ENCODE measurements around the gene SMIM27. TPM values are rescaled to one million over a fixed set of nuclear protein-coding genes. Genes with fewer than 3 reads are reported as not detected.
"Not testable (repeated sequence)": the region's sequence is repeated elsewhere in the genome, so short reads cannot be mapped to it uniquely, and the experiment has no call there.

Gene SMIM27
- total RNA-seq, 1 donor from 2014 or later = 14.0 TPM

GRCh38 chr9:32533816-32534215 lies 18.3 kb upstream of the SMIM27 start:
- no peak overlapping the region for H3K27ac Mint-ChIP-seq
- H3K36me3 Mint-ChIP-seq (ENCODE audit: low read depth) = peaks cover 16% of the 10 kb centered on the region
- H3K9me3 Mint-ChIP-seq = no peaks in the 10 kb centered on the region
- no peaks in the 10 kb centered on the region for H3K27me3 Mint-ChIP-seq
- H3K4me3 Mint-ChIP-seq = no peak overlapping the region
- no peak for DNase-seq
- H3K4me1 Mint-ChIP-seq = no peaks in the 10 kb centered on the region
- intact Hi-C loops (cut with micrococcal nuclease) = no loop called here

- H3K9me3 Mint-ChIP-seq = no peaks in the 10 kb centered on the region
- DNase-seq = no peak
- intact Hi-C loops (cut with micrococcal nuclease) = no loop called here
- no peak overlapping the region for H3K27ac Mint-ChIP-seq
- no peak overlapping the region for H3K4me3 Mint-ChIP-seq
- H3K36me3 Mint-ChIP-seq (ENCODE audit: low read depth) = peaks cover 22% of the 10 kb centered on the region
- no peaks in the 10 kb centered on the region for H3K27me3 Mint-ChIP-seq
- peaks cover 2% of the 10 kb centered on the region for H3K4me1 Mint-ChIP-seq
Observed at GRCh38 chr9:32543047-32543446, 9.1 kb upstream of the SMIM27 start.

GRCh38 chr9:32545884-32546283 lies 6.2 kb upstream of the SMIM27 start:
- Mint-ChIP-seq H3K27me3 (no peaks in the 10 kb centered on the region), H3K4me1 (peaks cover 21% of the 10 kb centered on the region), H3K9me3 (no peaks in the 10 kb centered on the region), H3K36me3 (ENCODE audit: low read depth) (peaks cover 27% of the 10 kb centered on the region), H3K4me3 (no peak overlapping the region), H3K27ac (no peak overlapping the region)
- intact Hi-C loops (cut with micrococcal nuclease) = no loop called here
- no peak for DNase-seq

GRCh38 chr9:32548213-32548612 lies 3.9 kb upstream of the SMIM27 start:
- H3K9me3 Mint-ChIP-seq; H3K27ac Mint-ChIP-seq; H3K27me3 Mint-ChIP-seq; DNase-seq; intact Hi-C loops (cut with micrococcal nuclease): not testable (repeated sequence)
- peaks cover 27% of the 10 kb centered on the region for H3K36me3 Mint-ChIP-seq (ENCODE audit: low read depth)
- peak overlapping the region; percentile 21 for H3K4me3 Mint-ChIP-seq
- peaks cover 34% of the 10 kb centered on the region for H3K4me1 Mint-ChIP-seq

GRCh38 chr9:32550150-32550561 lies 2.0 kb upstream of the SMIM27 start:
- Mint-ChIP-seq H3K27ac (peak overlapping the region; percentile 45), H3K27me3 (no peaks in the 10 kb centered on the region), H3K36me3 (ENCODE audit: low read depth) (peaks cover 20% of the 10 kb centered on the region), H3K9me3 (no peaks in the 10 kb centered on the region), H3K4me1 (peaks cover 40% of the 10 kb centered on the region), H3K4me3 (peak overlapping the region; percentile 99)
- intact Hi-C loops (cut with micrococcal nuclease) = loop anchor here (1.0 kb wide), 1 partner anchor 451 kb away; the partner anchor contains the start of gene APTX
- DNase-seq = peak; percentile 65

GRCh38 chr9:32550562-32551275 lies 1.4 kb upstream of the SMIM27 start:
- H3K4me3 Mint-ChIP-seq = peak overlapping the region; percentile 99
- H3K27ac Mint-ChIP-seq = peak overlapping the region; percentile 100
- no peaks in the 10 kb centered on the region for H3K27me3 Mint-ChIP-seq
- H3K36me3 Mint-ChIP-seq (ENCODE audit: low read depth) = peaks cover 20% of the 10 kb centered on the region
- peaks cover 40% of the 10 kb centered on the region for H3K4me1 Mint-ChIP-seq
- no peaks in the 10 kb centered on the region for H3K9me3 Mint-ChIP-seq
- intact Hi-C loops (cut with micrococcal nuclease) = loop anchor here (1.0 kb wide), 3 partner anchors 24 to 451 kb away; partner anchors contain the start of genes APTX and RIGI
- DNase-seq = peak; percentile 98

- no peaks in the 10 kb centered on the region for H3K27me3 Mint-ChIP-seq
- H3K4me3 Mint-ChIP-seq = peak overlapping the region; percentile 99
- H3K36me3 Mint-ChIP-seq (ENCODE audit: low read depth) = peaks cover 21% of the 10 kb centered on the region
- intact Hi-C loops (cut with micrococcal nuclease) = loop anchor here (1.0 kb wide), 6 partner anchors 11 to 525 kb away; partner anchors contain the start of genes DNAJA1, NDUFB6, RIGI and SMU1
- peaks cover 40% of the 10 kb centered on the region for H3K4me1 Mint-ChIP-seq
- peak; percentile 83 for DNase-seq
- peak overlapping the region; percentile 100 for H3K27ac Mint-ChIP-seq
- no peaks in the 10 kb centered on the region for H3K9me3 Mint-ChIP-seq
Observed at GRCh38 chr9:32551276-32552051, 663 bp upstream of the SMIM27 start.

GRCh38 chr9:32554107-32554506 lies 2.0 kb downstream of the SMIM27 start:
- H3K27ac Mint-ChIP-seq = no peak overlapping the region
- DNase-seq = no peak
- peaks cover 33% of the 10 kb centered on the region for H3K4me1 Mint-ChIP-seq
- intact Hi-C loops (cut with micrococcal nuclease) = no loop called here
- H3K9me3 Mint-ChIP-seq = no peaks in the 10 kb centered on the region
- peak overlapping the region; percentile 29 for H3K4me3 Mint-ChIP-seq
- H3K36me3 Mint-ChIP-seq (ENCODE audit: low read depth) = peaks cover 16% of the 10 kb centered on the region
- H3K27me3 Mint-ChIP-seq = no peaks in the 10 kb centered on the region

GRCh38 chr9:32554591-32554990 lies 2.5 kb downstream of the SMIM27 start:
- Mint-ChIP-seq H3K4me1 (peaks cover 34% of the 10 kb centered on the region), H3K36me3 (ENCODE audit: low read depth) (peaks cover 16% of the 10 kb centered on the region), H3K27ac (no peak overlapping the region), H3K27me3 (no peaks in the 10 kb centered on the region), H3K9me3 (no peaks in the 10 kb centered on the region), H3K4me3 (no peak overlapping the region)
- no peak for DNase-seq
- intact Hi-C loops (cut with micrococcal nuclease) = no loop called here

GRCh38 chr9:32558408-32558934 lies 6.3 kb downstream of the SMIM27 start:
- DNase-seq = no peak
- Mint-ChIP-seq H3K27me3 (no peaks in the 10 kb centered on the region), H3K36me3 (ENCODE audit: low read depth) (peaks cover 7% of the 10 kb centered on the region), H3K4me1 (peaks cover 13% of the 10 kb centered on the region), H3K27ac (no peak overlapping the region), H3K4me3 (no peak overlapping the region), H3K9me3 (no peaks in the 10 kb centered on the region)
- intact Hi-C loops (cut with micrococcal nuclease) = no loop called here

GRCh38 chr9:32565967-32566366 lies 13.8 kb downstream of the SMIM27 start:
- Mint-ChIP-seq H3K4me3 (no peak overlapping the region), H3K4me1 (peaks cover 16% of the 10 kb centered on the region), H3K27ac (no peak overlapping the region), H3K9me3 (no peaks in the 10 kb centered on the region), H3K36me3 (ENCODE audit: low read depth) (peaks cover 40% of the 10 kb centered on the region), H3K27me3 (no peaks in the 10 kb centered on the region)
- DNase-seq = no peak
- intact Hi-C loops (cut with micrococcal nuclease) = no loop called here

- no peak overlapping the region for H3K4me3 Mint-ChIP-seq
- no peak for DNase-seq
- H3K36me3 Mint-ChIP-seq (ENCODE audit: low read depth) = peaks cover 36% of the 10 kb centered on the region
- H3K9me3 Mint-ChIP-seq = no peaks in the 10 kb centered on the region
- intact Hi-C loops (cut with micrococcal nuclease) = no loop called here
- H3K27me3 Mint-ChIP-seq = no peaks in the 10 kb centered on the region
- H3K27ac Mint-ChIP-seq = no peak overlapping the region
- peaks cover 18% of the 10 kb centered on the region for H3K4me1 Mint-ChIP-seq
Observed at GRCh38 chr9:32566770-32567169, 14.6 kb downstream of the SMIM27 start.

- Mint-ChIP-seq H3K4me1 (peaks cover 28% of the 10 kb centered on the region), H3K36me3 (ENCODE audit: low read depth) (peaks cover 25% of the 10 kb centered on the region), H3K9me3 (no peaks in the 10 kb centered on the region), H3K27ac (no peak overlapping the region), H3K27me3 (no peaks in the 10 kb centered on the region), H3K4me3 (no peak overlapping the region)
- intact Hi-C loops (cut with micrococcal nuclease) = no loop called here
- peak; percentile 51 for DNase-seq
Observed at GRCh38 chr9:32570262-32570661, 18.1 kb downstream of the SMIM27 start.

Measured in activated CD4-positive, alpha-beta T cell treated with anti-CD3 and anti-CD28 coated beads, Interleukin-2, amount 10 ng/mL, durations not matched to agents 24 days and 14 days (primary cell).